Gastrocnemius medialis (tissue), 4 donors: ENCODE data around the gene PLPP4.

Experiments used
- POLR2A ChIP-seq, 2 donors: fragments of 450-650 bp; IDR thresholded peaks; one replicate each; pipeline ENCODE4 v1.6.1; 2017; ENCODE audit warnings: antibody characterized with exemption in 2 of 2, mild to moderate bottlenecking in 2 of 2, moderate library complexity in 2 of 2
- TF ChIP-seq, protein P1 (sequence below), 5 experiments: fragments of 450-650 bp in 3 of 5; fragments of 200-600 bp in 2 of 5; sonication (generic) in 2 of 5; IDR thresholded peaks in 4 of 5; conservative IDR thresholded peaks in 1 of 5; 1 replicate in 4 of 5; 2 replicates in 1 of 5; pipeline ENCODE4 v1.5.1; 2016 to 2019; ENCODE audit warnings: antibody characterized with exemption in 5 of 5, mild to moderate bottlenecking in 3 of 5, moderate library complexity in 3 of 5

GRCh38 chr10:120508966-120509365, 51.9 kb downstream of the PLPP4 start:
- TF ChIP-seq, protein P1, sequence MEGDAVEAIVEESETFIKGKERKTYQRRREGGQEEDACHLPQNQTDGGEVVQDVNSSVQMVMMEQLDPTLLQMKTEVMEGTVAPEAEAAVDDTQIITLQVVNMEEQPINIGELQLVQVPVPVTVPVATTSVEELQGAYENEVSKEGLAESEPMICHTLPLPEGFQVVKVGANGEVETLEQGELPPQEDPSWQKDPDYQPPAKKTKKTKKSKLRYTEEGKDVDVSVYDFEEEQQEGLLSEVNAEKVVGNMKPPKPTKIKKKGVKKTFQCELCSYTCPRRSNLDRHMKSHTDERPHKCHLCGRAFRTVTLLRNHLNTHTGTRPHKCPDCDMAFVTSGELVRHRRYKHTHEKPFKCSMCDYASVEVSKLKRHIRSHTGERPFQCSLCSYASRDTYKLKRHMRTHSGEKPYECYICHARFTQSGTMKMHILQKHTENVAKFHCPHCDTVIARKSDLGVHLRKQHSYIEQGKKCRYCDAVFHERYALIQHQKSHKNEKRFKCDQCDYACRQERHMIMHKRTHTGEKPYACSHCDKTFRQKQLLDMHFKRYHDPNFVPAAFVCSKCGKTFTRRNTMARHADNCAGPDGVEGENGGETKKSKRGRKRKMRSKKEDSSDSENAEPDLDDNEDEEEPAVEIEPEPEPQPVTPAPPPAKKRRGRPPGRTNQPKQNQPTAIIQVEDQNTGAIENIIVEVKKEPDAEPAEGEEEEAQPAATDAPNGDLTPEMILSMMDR (IDR thresholded peaks at IDR 0.05 in 4 of 5, conservative IDR thresholded peaks at IDR 0.05 in 1 of 5), result no peak
- no peak for TF ChIP-seq POLR2A (IDR thresholded peaks at IDR 0.05)
